GM19025 (cell line): Measurements from ENCODE around the gene NPC1.
"Not testable (repeated sequence)": the region's sequence is repeated elsewhere in the genome, so short reads cannot be mapped to it uniquely, and the experiment has no call there.

ENCODE experiments used
- ATAC-seq: cut with Tn5 transposase; IDR thresholded peaks from one replicate; pipeline ENCODE4 v1.9.1; 2021; ENCODE audit warnings: mild to moderate bottlenecking, low read depth, moderate library complexity; ENCODE audit not compliant: unreplicated experiment

NPC1 gene

GRCh38 chr18:23586249-23587196 is at the start of gene NPC1:
TSS of gene NPC1 (minus strand) at chr18:23586506. CDS start at chr18:23586343, 163 bp downstream.
- peak; percentile 94 for ATAC-seq

GRCh38 chr18:23636071-23636399 is 49.7 kb upstream of the NPC1 start:
- ATAC-seq: no peak

GRCh38 chr18:23635283-23636070 is 49.2 kb upstream of the NPC1 start:
- ATAC-seq: no peak

- ATAC-seq: no peak
Observed at GRCh38 chr18:23634692-23635091, 48.4 kb upstream of the NPC1 start.

GRCh38 chr18:23632615-23633014 is 46.3 kb upstream of the NPC1 start:
- ATAC-seq: no peak

- ATAC-seq: no peak
Observed at GRCh38 chr18:23631746-23632145, 45.4 kb upstream of the NPC1 start.

- ATAC-seq: no peak
Observed at GRCh38 chr18:23631312-23631711, 45.0 kb upstream of the NPC1 start.

GRCh38 chr18:23629444-23629946 is 43.2 kb upstream of the NPC1 start:
- ATAC-seq: peak; percentile 96

- ATAC-seq: no peak
Observed at GRCh38 chr18:23627970-23628369, 41.7 kb upstream of the NPC1 start.

- no peak for ATAC-seq
Observed at GRCh38 chr18:23627321-23627720, 41.0 kb upstream of the NPC1 start.

GRCh38 chr18:23626451-23627279 is 40.4 kb upstream of the NPC1 start:
- no peak for ATAC-seq

GRCh38 chr18:23623040-23623439 is 36.7 kb upstream of the NPC1 start:
- ATAC-seq: no peak

GRCh38 chr18:23619388-23619881 is 33.1 kb upstream of the NPC1 start:
- ATAC-seq: no peak

GRCh38 chr18:23618862-23619387 is 32.6 kb upstream of the NPC1 start:
- no peak for ATAC-seq

- ATAC-seq: peak; percentile 51
Observed at GRCh38 chr18:23617412-23618014, 31.2 kb upstream of the NPC1 start.

GRCh38 chr18:23616258-23616657 is 30.0 kb upstream of the NPC1 start:
- no peak for ATAC-seq

GRCh38 chr18:23614891-23615290 is 28.6 kb upstream of the NPC1 start:
- ATAC-seq: no peak

GRCh38 chr18:23614413-23614812 is 28.1 kb upstream of the NPC1 start:
- no peak for ATAC-seq

GRCh38 chr18:23613091-23613475 is 26.8 kb upstream of the NPC1 start:
- not testable (repeated sequence) for ATAC-seq
